H9 (cell line): Measurements from ENCODE around the gene SEL1L. TPM values are rescaled to one million over a fixed set of nuclear protein-coding genes. Genes with fewer than 3 reads are reported as not detected.
A peak's percentile ranks its signal among the peaks of the same experiment; 100 is the strongest.

ENCODE experiments used
- DNase-seq: peaks from one replicate; pipeline ENCODE4 v3.0.0-alpha.2; 2017
- H2AFZ ChIP-seq: one replicate; pipeline ENCODE4 v1.6.1; 2013; ENCODE audit warnings: mild to moderate bottlenecking, low read length, control low read depth, moderate library complexity
- H2AK5ac ChIP-seq: 2 replicates; pipeline ENCODE4 v1.6.1; 2013; ENCODE audit warnings: low read length, control low read depth, mixed read lengths; ENCODE audit not compliant: insufficient read length
- H2BK120ac ChIP-seq: one replicate; pipeline ENCODE4 v1.6.1; 2013; ENCODE audit warnings: low read depth, mild to moderate bottlenecking, low read length, control low read depth, inconsistent platforms; ENCODE audit not compliant: poor library complexity, severe bottlenecking
- H2BK12ac ChIP-seq: 2 replicates; pipeline ENCODE4 v1.6.1; 2013; ENCODE audit warnings: low read length, control low read depth, mixed read lengths, low read depth; ENCODE audit not compliant: insufficient read length
- H2BK15ac ChIP-seq: 2 replicates; pipeline ENCODE4 v1.6.1; 2013; ENCODE audit warnings: low read depth, low read length, control low read depth
- H2BK20ac ChIP-seq: one replicate; pipeline ENCODE4 v1.6.1; 2013; ENCODE audit warnings: low read depth, mild to moderate bottlenecking, low read length, control low read depth, inconsistent platforms; ENCODE audit not compliant: poor library complexity, severe bottlenecking
- H2BK5ac ChIP-seq: 2 replicates; pipeline ENCODE4 v1.6.1; 2013; ENCODE audit warnings: low read length, control low read depth, mixed read lengths; ENCODE audit not compliant: insufficient read length
- H3K14ac ChIP-seq: 2 replicates; pipeline ENCODE4 v1.6.1; 2013; ENCODE audit warnings: low read length, control low read depth; ENCODE audit not compliant: insufficient read depth
- H3K18ac ChIP-seq: 2 replicates; pipeline ENCODE4 v1.6.1; 2013; ENCODE audit warnings: low read depth, mild to moderate bottlenecking, mixed read lengths, low read length, control low read depth; ENCODE audit not compliant: insufficient read length
- H3K23ac ChIP-seq: 2 replicates; pipeline ENCODE4 v1.6.1; 2013; ENCODE audit warnings: low read length, control low read depth, mixed read lengths, low read depth; ENCODE audit not compliant: insufficient read length
- H3K23me2 ChIP-seq: 2 replicates; pipeline ENCODE4 v1.6.1; 2013; ENCODE audit warnings: low read depth, mild to moderate bottlenecking, mixed read lengths, low read length, control low read depth; ENCODE audit not compliant: insufficient read length, poor library complexity, severe bottlenecking
- H3K27ac ChIP-seq: 2 replicates; pipeline ENCODE4 v1.5.1; 2013; ENCODE audit warnings: low read length, control low read depth, mixed read lengths, low read depth; ENCODE audit not compliant: insufficient read length
- H3K27me3 ChIP-seq: 2 replicates; pipeline ENCODE4 v1.6.1; 2013; ENCODE audit warnings: low read length, control low read depth, inconsistent platforms; ENCODE audit not compliant: insufficient read depth
- H3K4ac ChIP-seq: 2 replicates; pipeline ENCODE4 v1.6.1; 2013; ENCODE audit warnings: low read depth, mild to moderate bottlenecking, control low read depth, inconsistent platforms, low read length, moderate library complexity
- H3K4me1 ChIP-seq: 2 replicates; pipeline ENCODE4 v1.6.1; 2013; ENCODE audit warnings: low read length, control low read depth, inconsistent platforms; ENCODE audit not compliant: insufficient read depth
- H3K4me2 ChIP-seq: 2 replicates; pipeline ENCODE4 v1.6.1; 2013; ENCODE audit warnings: low read length, control low read depth, mixed read lengths; ENCODE audit not compliant: insufficient read length, insufficient read depth
- H3K56ac ChIP-seq: 2 replicates; pipeline ENCODE4 v1.6.1; 2013; ENCODE audit warnings: low read depth, mild to moderate bottlenecking, mixed read lengths, low read length, control low read depth; ENCODE audit not compliant: insufficient read length
- H3K79me1 ChIP-seq: 2 replicates; pipeline ENCODE4 v1.6.1; 2013; ENCODE audit warnings: low read depth, mild to moderate bottlenecking, moderate library complexity, low read length, control low read depth, inconsistent platforms; ENCODE audit not compliant: insufficient read depth, poor library complexity, severe bottlenecking
- H3K79me2 ChIP-seq: 2 replicates; pipeline ENCODE4 v1.6.1; 2013; ENCODE audit warnings: low read length, control low read depth, inconsistent platforms; ENCODE audit not compliant: insufficient read depth
- H3K9ac ChIP-seq: 2 replicates; pipeline ENCODE4 v1.6.1; 2013; ENCODE audit warnings: low read length, control low read depth, mixed read lengths; ENCODE audit not compliant: insufficient read length; ENCODE audit errors: extremely low read depth
- H3K9me3 ChIP-seq: one replicate; pipeline ENCODE4 v1.6.1; 2013; ENCODE audit warnings: low read depth, low read length, inconsistent platforms; ENCODE audit not compliant: control insufficient read depth
- H3T11ph ChIP-seq: one replicate; pipeline ENCODE4 v1.6.1; 2013; ENCODE audit warnings: mild to moderate bottlenecking, low read length, control low read depth, inconsistent platforms
- H4K20me1 ChIP-seq: one replicate; pipeline ENCODE4 v1.6.1; 2013; ENCODE audit not compliant: control insufficient read depth, insufficient read length, insufficient read depth
- H4K5ac ChIP-seq: 2 replicates; pipeline ENCODE4 v1.6.1; 2013; ENCODE audit warnings: low read depth, mild to moderate bottlenecking, mixed read lengths, low read length, control low read depth; ENCODE audit not compliant: insufficient read length
- H4K8ac ChIP-seq: replicated peaks from 2 replicates; pipeline ENCODE4 v1.6.1; 2013; ENCODE audit warnings: low read length, control low read depth, mixed read lengths, low read depth; ENCODE audit not compliant: insufficient read length
- H4K91ac ChIP-seq: 2 replicates; pipeline ENCODE4 v1.6.1; 2013; ENCODE audit warnings: low read depth, mild to moderate bottlenecking, moderate library complexity, mixed read lengths, low read length, control low read depth; ENCODE audit not compliant: insufficient read length
- H3K27ac Mint-ChIP-seq, 3 experiments: 2 replicates in 2 of 3; 3 replicates in 1 of 3; pipeline ENCODE4 v1.8.0; 2020 to 2021; ENCODE audit warnings: mixed read lengths in 3 of 3, mild to moderate bottlenecking in 1 of 3, moderate library complexity in 1 of 3
- H3K27me3 Mint-ChIP-seq: 2 replicates; pipeline ENCODE4 v1.8.0; 2021; ENCODE audit warnings: low read depth, mild to moderate bottlenecking, moderate library complexity, mixed read lengths
- H3K36me3 Mint-ChIP-seq, 3 experiments: 2 replicates in 2 of 3; 3 replicates in 1 of 3; pipeline ENCODE4 v1.8.0; 2020 to 2021; ENCODE audit warnings: low read depth in 3 of 3, mixed read lengths in 3 of 3; ENCODE audit not compliant: insufficient read depth in 1 of 3
- H3K4me1 Mint-ChIP-seq, 2 experiments: 2 replicates each; pipeline ENCODE4 v1.8.0; 2020; ENCODE audit warnings: mixed read lengths in 2 of 2
- H3K4me3 Mint-ChIP-seq, 2 experiments: 2 replicates in 1 of 2; 3 replicates in 1 of 2; pipeline ENCODE4 v1.8.0; 2020 to 2021; ENCODE audit warnings: mild to moderate bottlenecking in 2 of 2, mixed read lengths in 2 of 2, moderate library complexity in 1 of 2
- H3K9me3 Mint-ChIP-seq, 2 experiments: 2 replicates in 1 of 2; 3 replicates in 1 of 2; pipeline ENCODE4 v1.8.0; 2020; ENCODE audit warnings: mild to moderate bottlenecking in 2 of 2, mixed read lengths in 2 of 2, moderate library complexity in 1 of 2
- CTCF ChIP-seq: fragments of 200-600 bp; sonication (generic); conservative IDR thresholded peaks from 3 replicates; pipeline ENCODE4 v1.8.0; 2021; ENCODE audit warnings: antibody characterized with exemption, mild to moderate bottlenecking
- WGBS: extraction: QIAGEN DNeasy Blood & Tissue Kit; methylation state at CpG from one replicate; pipeline ENCODE4 v1.1.7; 2013; ENCODE audit warnings: missing lambda C conversion rate, low lambda C conversion rate, mixed read lengths; ENCODE audit not compliant: insufficient read length; ENCODE audit errors: extremely low coverage; 5-methylcytosine and 5-hydroxymethylcytosine counted together
- total RNA-seq: library from RNA; stranded (reverse); gene quantifications from 2 replicates; pipeline ENCODE4 v1.2.1, GENCODE V29; 2021

SEL1L gene
- total RNA-seq, 1 experiment from 2014 or later: 27.5 TPM

GRCh38 chr14:81436296-81437138 lies 97.1 kb downstream of the SEL1L start:
- peaks cover 0 to 4% (median 0%) of the 10 kb centered on the region in 3 experiments; a peak in 1 of 7 replicates for H3K36me3 Mint-ChIP-seq

More at GRCh38 chr14:81436296-81437138, 97.1 kb downstream of the SEL1L start:
- Histone ChIP-seq H4K91ac (no peak overlapping the region), H3K23ac (no peak overlapping the region), H3K27ac (no peak overlapping the region), H3K56ac (no peak overlapping the region), H4K8ac (no peak overlapping the region), H2BK15ac (no peak overlapping the region), H3T11ph (no peak overlapping the region), H3K79me1 (no peaks in the 10 kb centered on the region), H4K5ac (no peak overlapping the region), H4K20me1 (no peaks in the 10 kb centered on the region), H3K9ac (peak overlapping the region; percentile 65), H3K4me2 (peak overlapping the region; percentile 95), H2BK5ac (no peak overlapping the region), H2AK5ac (no peak overlapping the region), H3K4ac (no peak overlapping the region), H3K14ac (peak overlapping the region; percentile 79), H2AFZ (no peak overlapping the region), H3K18ac (peak overlapping the region; percentile 56), H3K9me3 (no peaks in the 10 kb centered on the region), H2BK20ac (no peak overlapping the region), H2BK12ac (no peak overlapping the region), H3K23me2 (peaks cover 16% of the 10 kb centered on the region), H3K79me2 (peaks cover 11% of the 10 kb centered on the region; the same call in 1 of the 2 replicates), H3K27me3 (peaks cover 7% of the 10 kb centered on the region; the same call in 1 of the 2 replicates), H2BK120ac (no peak overlapping the region), H3K4me1 (peaks cover 14% of the 10 kb centered on the region; the same call in 1 of the 2 replicates)
- Mint-ChIP-seq H3K27ac (peak overlapping the region in 1 of 3 experiments; percentile 79; a peak in 2 of 7 replicates), H3K27me3 (peaks cover 45% of the 10 kb centered on the region), H3K4me3 (peak overlapping the region; percentile 74 to 86), H3K4me1 (peaks cover 36 to 43% of the 10 kb centered on the region in 2 experiments), H3K9me3 (no peaks in the 10 kb centered on the region)
- DNase-seq: peak; percentile 85
- TF ChIP-seq CTCF: no peak
- no CpG with 5 or more reads among the region's 79 CpGs for WGBS
